Testis (tissue), 3 donors: Measurements from ENCODE around the gene MCTP1. TPM values are rescaled to one million over a fixed set of nuclear protein-coding genes. Genes with fewer than 3 reads are reported as not detected.
"Not testable (repeated sequence)": the region's sequence is repeated elsewhere in the genome, so short reads cannot be mapped to it uniquely, and the experiment has no call there.

Experiments used
- DNase-seq: peaks from one replicate; pipeline ENCODE4 v3.0.0-alpha.2; 2019
- H3K27ac ChIP-seq, 2 donors: fragments of 200-600 bp; sonication (generic); one replicate each; pipeline ENCODE4 v1.5.1; 2019
- H3K27me3 ChIP-seq: fragments of 200-600 bp; sonication (generic); one replicate; pipeline ENCODE4 v1.5.1; 2019
- H3K36me3 ChIP-seq: fragments of 200-600 bp; sonication (generic); one replicate; pipeline ENCODE4 v1.5.1; 2017; ENCODE audit warnings: low read depth; ENCODE audit errors: missing control alignments
- H3K4me1 ChIP-seq: fragments of 200-600 bp; sonication (generic); one replicate; pipeline ENCODE4 v1.5.1; 2019
- H3K4me3 ChIP-seq, 2 donors: fragments of 200-600 bp; sonication (generic); one replicate each; pipeline ENCODE4 v1.5.1; 2017 to 2019
- H3K9me3 ChIP-seq: fragments of 200-600 bp; sonication (generic); one replicate; pipeline ENCODE4 v1.5.1; 2017
- POLR2A ChIP-seq: fragments of 450-650 bp; IDR thresholded peaks from one replicate; pipeline ENCODE4 v1.6.1; 2017; ENCODE audit warnings: antibody characterized with exemption, mild to moderate bottlenecking, moderate library complexity
- WGBS, 2 donors: methylation state at CpG; one replicate each; pipeline ENCODE4 v1.1.5; 2018; 5-methylcytosine and 5-hydroxymethylcytosine counted together
- intact Hi-C: fragments of 100-400 bp; cut with DNase I; formaldehyde crosslinking; loops from one replicate; pipeline ENCODE4 v1.15.1; 2023; ENCODE audit warnings: low total_unique reads
- polyA plus RNA-seq: library from polyadenylated mRNA; stranded (reverse); fragments of 350-450 nt; fragmentation: Illumina TruSeq; extraction: RNeasy Lipid Tissue Mini Kit (QIAGEN cat#74804); gene quantifications from one replicate; pipeline ENCODE4 v1.2.3, GENCODE V29; 2014; ENCODE audit warnings: low read depth, low replicate concordance; ENCODE audit not compliant: insufficient read depth
- total RNA-seq, 2 donors: library from RNA; depleted of rRNA; stranded (reverse); fragments of >200 nt; gene quantifications; one replicate each; pipeline ENCODE4 v1.2.3, GENCODE V29; 2016
- TF ChIP-seq, protein P1 (sequence below), 3 experiments: fragments of 450-650 bp in 2 of 3; fragments of 200-600 bp in 1 of 3; sonication (generic) in 1 of 3; IDR thresholded peaks; one replicate each; pipeline ENCODE4 v1.5.1; 2016 to 2019; ENCODE audit warnings: antibody characterized with exemption in 3 of 3, mild to moderate bottlenecking in 2 of 3, moderate library complexity in 1 of 3

MCTP1 gene
- total and polyA plus RNA-seq, 3 donors from 2014 or later = 7.4 to 15.5 (median 9.7) TPM

DNA sequence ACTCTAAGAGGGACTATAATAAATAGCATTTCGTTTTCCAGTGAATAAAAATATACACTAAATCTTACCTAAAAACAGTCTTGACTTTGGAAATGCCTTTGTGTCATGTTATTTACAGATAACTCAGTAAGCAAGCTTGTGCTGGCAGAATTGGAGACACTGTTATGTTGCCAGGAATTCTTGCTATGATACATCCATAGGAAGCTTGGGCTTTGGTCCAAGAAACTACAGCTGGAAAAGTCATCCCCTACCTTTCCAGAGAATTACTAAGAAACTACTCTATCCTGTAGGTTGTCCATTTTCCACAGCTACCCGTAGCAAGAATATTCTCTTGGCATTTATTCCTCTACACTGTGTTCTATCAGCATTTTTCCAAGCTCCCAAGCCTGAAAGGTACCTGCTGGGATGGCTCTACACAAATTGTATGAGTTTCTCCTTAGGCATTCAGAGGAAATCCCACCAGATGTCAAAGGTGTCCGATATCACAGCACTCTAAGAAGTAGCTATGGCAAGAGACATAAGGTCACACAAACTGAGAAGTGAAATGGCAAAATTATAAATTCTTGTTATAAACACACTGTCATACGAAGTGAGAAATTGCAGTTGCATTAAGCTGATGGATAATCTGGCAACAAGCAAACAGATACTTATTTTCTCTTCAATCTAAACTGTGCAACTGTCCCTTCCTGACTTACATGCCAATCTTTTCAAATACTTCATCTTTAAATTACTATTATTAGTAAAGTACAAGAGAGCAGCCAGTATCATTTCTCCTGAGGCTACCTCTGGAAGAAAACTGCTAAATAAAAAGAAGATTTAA is 68.5 kb downstream of the MCTP1 start:
- Histone ChIP-seq H3K4me3 (no peak overlapping the region), H3K36me3 (no peaks in the 10 kb centered on the region), H3K9me3 (no peaks in the 10 kb centered on the region), H3K27me3 (no peaks in the 10 kb centered on the region), H3K4me1 (no peaks in the 10 kb centered on the region), H3K27ac (no peak overlapping the region)
- 61 to 70% methylated on average over 4 of the region's 4 CpGs for WGBS, 2 donors
- intact Hi-C loops = no loop called here
- TF ChIP-seq POLR2A = no peak
- TF ChIP-seq, protein P1, sequence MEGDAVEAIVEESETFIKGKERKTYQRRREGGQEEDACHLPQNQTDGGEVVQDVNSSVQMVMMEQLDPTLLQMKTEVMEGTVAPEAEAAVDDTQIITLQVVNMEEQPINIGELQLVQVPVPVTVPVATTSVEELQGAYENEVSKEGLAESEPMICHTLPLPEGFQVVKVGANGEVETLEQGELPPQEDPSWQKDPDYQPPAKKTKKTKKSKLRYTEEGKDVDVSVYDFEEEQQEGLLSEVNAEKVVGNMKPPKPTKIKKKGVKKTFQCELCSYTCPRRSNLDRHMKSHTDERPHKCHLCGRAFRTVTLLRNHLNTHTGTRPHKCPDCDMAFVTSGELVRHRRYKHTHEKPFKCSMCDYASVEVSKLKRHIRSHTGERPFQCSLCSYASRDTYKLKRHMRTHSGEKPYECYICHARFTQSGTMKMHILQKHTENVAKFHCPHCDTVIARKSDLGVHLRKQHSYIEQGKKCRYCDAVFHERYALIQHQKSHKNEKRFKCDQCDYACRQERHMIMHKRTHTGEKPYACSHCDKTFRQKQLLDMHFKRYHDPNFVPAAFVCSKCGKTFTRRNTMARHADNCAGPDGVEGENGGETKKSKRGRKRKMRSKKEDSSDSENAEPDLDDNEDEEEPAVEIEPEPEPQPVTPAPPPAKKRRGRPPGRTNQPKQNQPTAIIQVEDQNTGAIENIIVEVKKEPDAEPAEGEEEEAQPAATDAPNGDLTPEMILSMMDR (IDR thresholded peaks at IDR 0.05) = no peak
- DNase-seq = no peak

DNA sequence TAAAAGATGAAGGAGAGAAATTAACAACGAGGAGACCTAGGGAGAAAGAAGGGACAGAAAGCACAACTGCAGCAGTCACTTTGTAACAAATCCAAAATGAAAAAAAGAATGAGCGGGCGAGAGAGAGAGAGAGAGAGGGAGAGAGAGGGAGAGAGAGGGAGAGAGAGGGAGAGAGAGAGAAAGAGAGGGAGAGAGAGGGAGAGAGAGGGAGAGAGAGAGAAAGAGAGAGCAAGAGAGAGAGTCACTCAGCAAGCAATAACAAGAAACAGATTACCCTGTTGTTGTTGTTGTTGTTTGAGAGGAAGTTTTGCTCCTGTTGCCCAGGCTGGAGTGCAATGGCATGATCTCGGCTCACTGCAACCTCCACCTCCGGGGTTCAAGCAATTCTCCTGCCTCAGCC is 77.1 kb downstream of the MCTP1 start:
- intact Hi-C loops, DNase-seq, H3K27ac ChIP-seq, H3K4me1 ChIP-seq, H3K4me3 ChIP-seq, H3K27me3 ChIP-seq, H3K36me3 ChIP-seq, H3K9me3 ChIP-seq: not testable (repeated sequence)
- WGBS, 2 donors = 55 to 59% methylated on average over 5 of the region's 5 CpGs

DNA sequence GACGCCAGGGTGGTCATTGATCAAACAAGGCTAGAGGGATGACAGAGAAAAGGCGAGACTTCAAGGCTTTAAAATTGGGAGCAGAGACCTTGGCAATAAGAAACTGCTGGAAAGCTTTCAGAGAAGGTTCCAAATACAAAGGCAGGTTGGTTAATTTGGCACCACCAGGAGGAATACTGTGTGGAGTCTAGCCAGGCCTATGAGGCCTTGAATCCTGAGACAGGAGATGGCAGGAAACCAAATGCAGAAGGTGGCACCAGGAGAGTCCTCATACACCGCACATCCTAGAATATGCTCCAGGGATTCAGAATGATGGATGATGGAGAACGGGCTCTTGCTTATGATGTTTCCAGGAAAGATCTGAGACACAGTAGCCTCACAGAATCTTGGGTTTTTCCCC is 90.0 kb downstream of the MCTP1 start:
- Histone ChIP-seq H3K4me3 (no peak overlapping the region), H3K4me1 (no peaks in the 10 kb centered on the region), H3K27ac (no peak overlapping the region), H3K27me3 (no peaks in the 10 kb centered on the region), H3K36me3 (no peaks in the 10 kb centered on the region), H3K9me3 (no peaks in the 10 kb centered on the region)
- intact Hi-C loops = no loop called here
- 77 to 85% methylated on average over 4 of the region's 4 CpGs for WGBS, 2 donors
- DNase-seq = no peak
- TF ChIP-seq POLR2A = no peak
- TF ChIP-seq, protein P1 (IDR thresholded peaks at IDR 0.05) = no peak

DNA sequence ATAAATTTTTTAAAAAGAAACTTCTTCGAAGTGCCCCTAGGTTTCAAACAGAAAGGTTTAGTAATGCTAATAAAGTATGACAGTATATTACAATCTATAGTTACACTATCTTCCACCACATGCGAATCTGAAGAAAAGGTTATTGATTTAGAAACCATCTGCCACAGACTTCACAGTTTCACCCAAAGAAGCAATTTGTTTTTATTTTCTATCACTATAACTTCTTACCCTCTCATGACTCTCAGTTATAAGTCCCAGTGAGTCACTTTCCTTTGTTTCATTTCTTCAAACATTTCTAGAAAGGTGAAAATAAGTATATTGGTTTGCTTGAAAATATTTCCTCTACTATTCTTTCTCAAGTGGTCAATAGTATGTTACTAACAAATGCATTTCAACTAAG is 93.6 kb downstream of the MCTP1 start:
- WGBS, 2 donors = 89 to 94% methylated on average over 2 of the region's 2 CpGs
- TF ChIP-seq, protein P1 (IDR thresholded peaks at IDR 0.05) = no peak
- no peak for TF ChIP-seq POLR2A
- Histone ChIP-seq H3K27me3 (no peaks in the 10 kb centered on the region), H3K36me3 (no peaks in the 10 kb centered on the region), H3K9me3 (no peaks in the 10 kb centered on the region), H3K27ac (no peak overlapping the region), H3K4me1 (no peaks in the 10 kb centered on the region), H3K4me3 (no peak overlapping the region)
- intact Hi-C loops = no loop called here
- no peak for DNase-seq

DNA sequence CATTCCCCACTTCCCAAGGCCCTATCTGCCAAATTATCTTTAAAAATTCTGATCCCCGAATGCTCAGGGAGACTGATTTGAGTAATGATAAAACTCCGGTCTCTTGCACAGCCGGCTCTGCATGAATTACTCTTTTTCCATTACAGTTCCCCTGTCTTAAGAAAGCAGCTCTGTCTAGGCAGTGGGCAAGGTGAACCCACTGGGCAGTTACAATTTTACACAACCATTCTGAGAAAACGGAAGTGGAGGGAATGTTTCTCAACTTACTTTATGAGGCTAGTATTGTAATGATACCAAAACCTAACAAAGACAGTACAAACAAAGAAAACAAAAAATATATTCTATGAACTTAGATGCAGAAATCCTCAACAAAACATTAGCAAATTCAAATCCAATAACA is 100.0 kb downstream of the MCTP1 start:
- no peaks in the 10 kb centered on the region for H3K4me1 ChIP-seq
- H3K27ac ChIP-seq = no peak overlapping the region
- 88 to 89% methylated on average over 4 of the region's 4 CpGs for WGBS, 2 donors
- TF ChIP-seq, protein P1 (IDR thresholded peaks at IDR 0.05) = no peak
- TF ChIP-seq POLR2A = no peak
- no peak for DNase-seq
- H3K9me3 ChIP-seq = no peaks in the 10 kb centered on the region
- intact Hi-C loops = no loop called here
- H3K4me3 ChIP-seq = no peak overlapping the region
- H3K36me3 ChIP-seq = no peaks in the 10 kb centered on the region
- no peaks in the 10 kb centered on the region for H3K27me3 ChIP-seq
